AG09309 (cell line): ENCODE measurements around the gene AMZ1.
"Not testable (repeated sequence)": the region's sequence is repeated elsewhere in the genome, so short reads cannot be mapped to it uniquely, and the experiment has no call there.

Experiments used
- DNase-seq: peaks from one replicate; pipeline ENCODE4 v3.0.0-alpha.2; 2010; ENCODE audit warnings: low read depth
- H3K4me3 ChIP-seq: 2 replicates; pipeline ENCODE4 v1.5.1; 2011; ENCODE audit warnings: mild to moderate bottlenecking, low read depth, low read length, moderate library complexity; ENCODE audit not compliant: control insufficient read depth
- TF ChIP-seq, protein P1 (sequence below): IDR thresholded peaks from 2 replicates; pipeline ENCODE4 v1.5.1; 2011; ENCODE audit warnings: mild to moderate bottlenecking, low read depth, low read length, inconsistent platforms; ENCODE audit not compliant: insufficient read depth, control insufficient read depth; ENCODE audit errors: missing control alignments

The AMZ1 gene

DNA sequence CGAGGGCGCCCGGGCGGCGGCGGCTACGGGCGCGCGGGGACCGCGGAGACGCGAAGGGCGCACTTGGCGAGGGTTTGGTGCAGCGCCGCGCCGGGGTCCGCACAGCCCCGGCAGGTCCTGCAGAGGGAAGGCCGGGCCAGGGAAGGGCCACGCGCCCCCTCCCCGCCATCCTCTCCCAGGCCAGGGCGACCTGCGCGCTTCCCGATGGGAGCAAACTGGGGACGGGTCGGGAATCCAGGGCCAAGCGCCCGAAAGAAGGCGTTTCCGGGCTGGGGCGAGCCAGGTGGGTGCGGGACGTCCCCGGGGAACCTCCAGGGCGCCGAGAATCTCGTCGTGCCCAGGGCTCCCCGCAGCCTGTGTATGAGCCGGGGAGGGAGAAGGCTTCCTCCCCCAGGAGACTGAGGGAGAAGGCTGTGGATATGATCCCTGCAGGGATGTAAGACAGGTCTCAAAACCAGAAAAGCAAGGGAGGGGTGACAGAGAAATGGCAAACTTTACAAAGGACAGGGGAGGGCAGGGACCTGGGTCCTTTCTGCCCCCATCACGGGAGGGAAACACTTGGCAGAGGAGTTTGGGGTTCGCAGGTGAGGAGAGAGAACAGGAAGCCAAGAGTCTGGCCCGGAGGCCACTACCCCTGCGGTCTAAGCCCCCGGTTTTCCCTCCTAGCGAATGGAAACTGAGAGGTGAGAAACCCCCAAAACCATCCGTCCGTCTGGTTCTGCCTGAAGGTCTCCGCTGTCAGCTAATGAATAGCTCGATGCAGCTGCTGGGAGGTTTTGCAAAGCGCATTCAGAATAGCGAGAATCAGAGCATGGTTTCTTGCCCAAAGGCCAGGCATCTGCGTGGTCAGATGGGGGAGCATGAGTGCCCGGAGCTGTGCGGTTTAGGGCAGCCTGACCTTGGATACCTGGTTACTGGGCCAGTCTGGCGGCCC, 674 bp downstream of the AMZ1 start:
- H3K4me3 ChIP-seq, result peak overlapping the region; percentile 49
- no peak for DNase-seq
- TF ChIP-seq, protein P1, sequence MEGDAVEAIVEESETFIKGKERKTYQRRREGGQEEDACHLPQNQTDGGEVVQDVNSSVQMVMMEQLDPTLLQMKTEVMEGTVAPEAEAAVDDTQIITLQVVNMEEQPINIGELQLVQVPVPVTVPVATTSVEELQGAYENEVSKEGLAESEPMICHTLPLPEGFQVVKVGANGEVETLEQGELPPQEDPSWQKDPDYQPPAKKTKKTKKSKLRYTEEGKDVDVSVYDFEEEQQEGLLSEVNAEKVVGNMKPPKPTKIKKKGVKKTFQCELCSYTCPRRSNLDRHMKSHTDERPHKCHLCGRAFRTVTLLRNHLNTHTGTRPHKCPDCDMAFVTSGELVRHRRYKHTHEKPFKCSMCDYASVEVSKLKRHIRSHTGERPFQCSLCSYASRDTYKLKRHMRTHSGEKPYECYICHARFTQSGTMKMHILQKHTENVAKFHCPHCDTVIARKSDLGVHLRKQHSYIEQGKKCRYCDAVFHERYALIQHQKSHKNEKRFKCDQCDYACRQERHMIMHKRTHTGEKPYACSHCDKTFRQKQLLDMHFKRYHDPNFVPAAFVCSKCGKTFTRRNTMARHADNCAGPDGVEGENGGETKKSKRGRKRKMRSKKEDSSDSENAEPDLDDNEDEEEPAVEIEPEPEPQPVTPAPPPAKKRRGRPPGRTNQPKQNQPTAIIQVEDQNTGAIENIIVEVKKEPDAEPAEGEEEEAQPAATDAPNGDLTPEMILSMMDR, result no peak

DNA sequence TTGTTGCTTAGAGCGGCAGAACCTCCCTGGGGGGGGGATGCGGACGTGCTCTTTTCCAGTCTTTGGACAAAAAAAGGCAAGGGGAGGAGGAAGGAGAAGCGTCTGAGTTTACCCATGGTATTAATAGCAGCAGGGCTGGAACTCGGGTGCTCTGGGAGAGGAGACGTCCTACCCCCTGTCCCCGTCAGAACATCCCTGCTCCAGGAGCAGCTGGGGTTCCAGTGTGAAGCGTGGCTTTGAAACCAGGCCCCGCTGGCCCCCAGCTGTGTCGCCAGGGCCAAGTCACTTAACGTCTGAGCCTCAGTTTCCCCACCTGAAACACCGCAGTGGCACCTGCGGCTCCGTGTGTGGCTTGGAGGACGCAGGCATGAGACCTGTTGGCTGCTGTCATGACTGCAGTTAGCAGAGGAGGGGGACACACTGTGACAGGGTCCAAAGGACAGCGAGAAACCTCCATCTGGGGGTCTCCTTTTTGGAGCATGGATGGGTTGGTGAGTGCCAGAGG, 1.4 kb downstream of the AMZ1 start:
- TF ChIP-seq, protein P1, result no peak
- no peak for DNase-seq
- peak overlapping the region; percentile 49 for H3K4me3 ChIP-seq

DNA sequence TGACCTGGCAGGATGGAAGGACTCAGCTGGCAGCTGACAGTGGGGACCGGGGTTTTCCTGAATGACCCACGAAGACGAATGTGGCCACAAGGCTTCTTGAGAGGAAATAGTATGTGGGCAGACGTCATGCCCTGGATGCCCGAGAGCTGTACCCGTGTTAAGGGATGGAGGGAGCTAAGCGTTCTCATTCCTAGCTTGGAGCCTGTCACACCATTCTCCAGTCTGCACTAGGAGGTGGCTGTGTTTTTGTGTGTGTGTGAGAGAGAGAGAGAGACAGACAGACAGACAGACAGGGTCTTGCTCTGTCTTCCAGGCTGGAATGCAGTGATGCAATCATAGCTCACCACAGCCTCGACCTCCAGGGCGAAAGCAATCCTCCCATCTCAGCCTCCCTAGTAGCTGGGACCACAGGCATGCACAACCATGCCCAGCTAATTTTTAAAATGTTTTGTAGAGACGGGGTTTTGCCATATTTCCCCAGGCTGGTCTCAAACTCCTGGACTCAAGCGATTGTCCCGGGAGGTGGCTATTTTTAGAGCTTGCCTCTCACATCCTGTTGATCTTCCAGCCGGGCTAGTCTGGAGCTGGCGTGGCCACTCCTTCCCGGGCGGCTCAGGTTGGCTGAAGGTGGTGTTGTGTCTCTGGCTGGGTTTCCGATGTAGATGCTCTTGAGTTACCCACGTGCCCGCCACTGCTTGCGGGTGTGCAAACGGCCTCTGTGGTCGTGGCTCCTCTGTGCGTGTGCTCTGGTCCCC, 2.1 kb downstream of the AMZ1 start:
- no peak overlapping the region for H3K4me3 ChIP-seq
- no peak for DNase-seq
- TF ChIP-seq, protein P1, result no peak

DNA sequence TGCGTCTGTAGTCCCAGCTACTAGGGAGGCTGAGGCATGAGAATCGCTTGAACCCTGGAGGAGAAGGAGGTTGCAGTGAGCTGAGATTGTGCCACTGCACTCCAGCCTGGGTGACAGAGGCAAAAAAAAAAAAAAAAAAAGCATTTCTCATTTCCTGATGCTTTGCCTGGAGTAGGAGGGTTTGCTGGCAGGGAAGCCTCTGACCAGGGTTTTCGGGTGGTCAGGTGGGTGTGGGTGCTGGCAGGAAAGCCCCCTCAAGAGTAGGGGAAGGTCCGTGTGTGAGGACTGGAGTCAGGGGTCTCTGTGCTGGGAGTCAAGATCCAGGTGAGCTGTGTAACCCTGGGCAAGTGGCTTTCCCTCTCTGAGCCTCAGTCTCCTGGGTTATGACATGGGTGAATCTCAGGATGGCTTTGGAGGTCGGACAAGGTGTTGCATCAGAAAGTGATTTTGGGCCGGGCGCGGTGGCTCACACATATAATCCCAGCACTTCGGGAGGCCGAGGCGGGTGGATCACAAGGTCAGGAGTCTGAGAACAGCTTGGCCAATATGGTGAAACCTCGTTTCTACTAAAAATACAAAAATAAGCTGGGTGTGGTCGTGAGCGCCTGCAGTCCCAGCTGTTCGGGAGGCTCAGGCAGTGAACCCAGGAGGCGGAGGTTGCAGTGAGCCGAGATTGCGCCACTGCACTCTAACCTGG, 3.2 kb downstream of the AMZ1 start:
- no peak for DNase-seq
- TF ChIP-seq, protein P1, result no peak
- H3K4me3 ChIP-seq, result no peak overlapping the region

DNA sequence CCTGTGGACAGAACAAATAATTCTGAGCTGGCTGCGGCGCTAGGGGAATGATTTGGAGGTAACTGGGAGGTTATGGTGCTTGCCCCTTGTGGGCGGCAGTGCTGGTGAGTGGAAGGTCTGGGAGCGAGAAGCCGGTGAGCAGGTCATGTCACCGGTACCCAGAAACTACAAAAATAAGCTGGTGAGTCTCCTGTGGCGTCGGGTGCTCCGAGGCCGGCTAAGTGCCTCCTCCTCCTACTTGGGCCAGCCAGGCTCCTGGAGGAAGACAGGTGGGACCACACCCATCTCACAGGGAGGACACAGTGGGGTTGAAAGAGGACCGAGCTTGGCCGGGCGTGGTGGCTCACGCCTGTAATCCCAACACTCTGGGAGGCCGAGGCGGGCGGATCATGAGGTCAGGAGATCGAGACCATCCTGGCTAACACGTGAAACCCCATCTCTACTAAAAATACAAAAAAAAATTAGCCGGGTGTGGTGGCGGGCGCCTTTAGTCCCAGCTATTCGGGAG, 4.0 kb downstream of the AMZ1 start:
- not testable (repeated sequence) for DNase-seq, H3K4me3 ChIP-seq

DNA sequence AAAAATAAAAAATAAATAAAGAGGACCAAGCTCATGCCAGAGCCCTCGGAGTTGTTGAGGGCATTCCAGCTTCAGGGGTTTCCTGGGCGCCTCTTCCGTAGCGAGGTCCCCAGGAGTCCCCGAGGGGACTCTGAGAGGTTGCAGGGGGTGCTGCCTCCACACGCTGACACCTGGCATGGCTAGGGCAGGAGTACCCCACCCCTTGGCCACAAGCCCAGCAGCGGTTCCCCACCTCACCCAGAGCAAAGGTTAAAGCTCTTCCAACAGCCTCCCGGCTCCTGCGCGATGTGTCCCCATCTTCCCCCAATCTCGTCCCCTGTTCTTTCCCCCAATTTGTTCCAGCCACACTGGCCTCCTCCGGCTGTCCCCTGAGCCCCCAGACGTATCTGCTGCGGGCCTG, 4.5 kb downstream of the AMZ1 start:
- no peak for DNase-seq
- TF ChIP-seq, protein P1, result no peak
- no peak overlapping the region for H3K4me3 ChIP-seq

DNA sequence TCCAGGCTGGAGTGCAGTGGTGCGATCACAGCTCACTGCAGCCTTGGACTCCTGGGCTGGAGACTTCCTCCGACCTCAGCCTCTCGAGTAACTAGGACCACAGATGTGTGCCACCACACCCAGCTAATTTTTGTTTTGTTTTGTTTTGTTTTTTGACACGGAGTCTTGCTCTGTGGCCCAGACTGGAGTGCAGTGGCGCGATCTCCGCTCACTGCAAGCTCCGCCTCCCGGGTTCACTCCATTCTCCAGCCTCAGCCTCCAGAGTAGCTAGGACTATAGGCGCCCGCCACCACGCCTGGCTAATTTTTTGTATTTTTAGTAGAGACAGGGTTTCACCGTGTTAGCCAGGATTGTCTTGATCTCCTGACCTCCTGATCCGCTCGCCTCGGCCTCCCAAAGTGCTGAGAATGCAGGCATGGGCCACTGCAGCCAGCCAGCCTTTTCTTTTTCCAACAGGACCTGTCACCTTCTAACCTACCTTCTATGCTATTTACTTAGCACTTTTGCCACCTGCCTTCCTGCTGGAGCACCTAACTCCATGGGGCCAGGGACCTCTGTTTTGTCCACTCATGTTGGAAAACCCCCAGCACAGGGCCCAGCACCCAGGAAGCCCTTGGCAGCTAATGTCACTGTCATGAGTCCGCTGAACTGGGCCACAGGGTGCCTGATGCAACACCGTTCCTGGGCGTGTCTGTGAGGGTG, 5.6 kb downstream of the AMZ1 start:
- not testable (repeated sequence) for DNase-seq, H3K4me3 ChIP-seq

DNA sequence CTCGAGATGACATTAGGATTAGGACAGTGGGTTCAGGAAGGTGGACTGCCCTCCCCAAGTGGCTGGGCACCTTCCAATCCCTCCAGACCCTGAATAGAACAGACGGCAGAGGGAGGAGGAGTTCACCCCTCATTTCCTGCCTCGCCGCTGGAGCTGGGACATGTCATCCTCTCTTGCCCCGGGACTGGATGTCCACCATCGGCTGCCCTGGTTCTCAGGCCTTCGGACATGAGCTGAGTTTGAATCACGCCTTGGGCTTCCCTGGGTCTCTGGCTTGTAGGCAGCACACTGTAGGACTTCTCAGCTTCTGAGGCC, 6.1 kb downstream of the AMZ1 start:
- H3K4me3 ChIP-seq, DNase-seq: not testable (repeated sequence)
